H9 (cell line): ENCODE data around the gene IL3RA. TPM values are rescaled to one million over a fixed set of nuclear protein-coding genes. Genes with fewer than 3 reads are reported as not detected.

Experiments
- DNase-seq: peaks from one replicate; pipeline ENCODE4 v3.0.0-alpha.2; 2017
- H2AFZ ChIP-seq: one replicate; pipeline ENCODE4 v1.6.1; 2013; ENCODE audit warnings: mild to moderate bottlenecking, low read length, control low read depth, moderate library complexity
- H2AK5ac ChIP-seq: 2 replicates; pipeline ENCODE4 v1.6.1; 2013; ENCODE audit warnings: low read length, control low read depth, mixed read lengths; ENCODE audit not compliant: insufficient read length
- H2BK120ac ChIP-seq: one replicate; pipeline ENCODE4 v1.6.1; 2013; ENCODE audit warnings: low read depth, mild to moderate bottlenecking, low read length, control low read depth, inconsistent platforms; ENCODE audit not compliant: poor library complexity, severe bottlenecking
- H2BK12ac ChIP-seq: 2 replicates; pipeline ENCODE4 v1.6.1; 2013; ENCODE audit warnings: low read length, control low read depth, mixed read lengths, low read depth; ENCODE audit not compliant: insufficient read length
- H2BK15ac ChIP-seq: 2 replicates; pipeline ENCODE4 v1.6.1; 2013; ENCODE audit warnings: low read depth, low read length, control low read depth
- H2BK20ac ChIP-seq: one replicate; pipeline ENCODE4 v1.6.1; 2013; ENCODE audit warnings: low read depth, mild to moderate bottlenecking, low read length, control low read depth, inconsistent platforms; ENCODE audit not compliant: poor library complexity, severe bottlenecking
- H2BK5ac ChIP-seq: 2 replicates; pipeline ENCODE4 v1.6.1; 2013; ENCODE audit warnings: low read length, control low read depth, mixed read lengths; ENCODE audit not compliant: insufficient read length
- H3K14ac ChIP-seq: 2 replicates; pipeline ENCODE4 v1.6.1; 2013; ENCODE audit warnings: low read length, control low read depth; ENCODE audit not compliant: insufficient read depth
- H3K18ac ChIP-seq: 2 replicates; pipeline ENCODE4 v1.6.1; 2013; ENCODE audit warnings: low read depth, mild to moderate bottlenecking, mixed read lengths, low read length, control low read depth; ENCODE audit not compliant: insufficient read length
- H3K23ac ChIP-seq: 2 replicates; pipeline ENCODE4 v1.6.1; 2013; ENCODE audit warnings: low read length, control low read depth, mixed read lengths, low read depth; ENCODE audit not compliant: insufficient read length
- H3K23me2 ChIP-seq: 2 replicates; pipeline ENCODE4 v1.6.1; 2013; ENCODE audit warnings: low read depth, mild to moderate bottlenecking, mixed read lengths, low read length, control low read depth; ENCODE audit not compliant: insufficient read length, poor library complexity, severe bottlenecking
- H3K27ac ChIP-seq: 2 replicates; pipeline ENCODE4 v1.5.1; 2013; ENCODE audit warnings: low read length, control low read depth, mixed read lengths, low read depth; ENCODE audit not compliant: insufficient read length
- H3K27me3 ChIP-seq: 2 replicates; pipeline ENCODE4 v1.6.1; 2013; ENCODE audit warnings: low read length, control low read depth, inconsistent platforms; ENCODE audit not compliant: insufficient read depth
- H3K4ac ChIP-seq: 2 replicates; pipeline ENCODE4 v1.6.1; 2013; ENCODE audit warnings: low read depth, mild to moderate bottlenecking, control low read depth, inconsistent platforms, low read length, moderate library complexity
- H3K4me1 ChIP-seq: 2 replicates; pipeline ENCODE4 v1.6.1; 2013; ENCODE audit warnings: low read length, control low read depth, inconsistent platforms; ENCODE audit not compliant: insufficient read depth
- H3K4me2 ChIP-seq: 2 replicates; pipeline ENCODE4 v1.6.1; 2013; ENCODE audit warnings: low read length, control low read depth, mixed read lengths; ENCODE audit not compliant: insufficient read length, insufficient read depth
- H3K56ac ChIP-seq: 2 replicates; pipeline ENCODE4 v1.6.1; 2013; ENCODE audit warnings: low read depth, mild to moderate bottlenecking, mixed read lengths, low read length, control low read depth; ENCODE audit not compliant: insufficient read length
- H3K79me1 ChIP-seq: 2 replicates; pipeline ENCODE4 v1.6.1; 2013; ENCODE audit warnings: low read depth, mild to moderate bottlenecking, moderate library complexity, low read length, control low read depth, inconsistent platforms; ENCODE audit not compliant: insufficient read depth, poor library complexity, severe bottlenecking
- H3K79me2 ChIP-seq: 2 replicates; pipeline ENCODE4 v1.6.1; 2013; ENCODE audit warnings: low read length, control low read depth, inconsistent platforms; ENCODE audit not compliant: insufficient read depth
- H3K9ac ChIP-seq: 2 replicates; pipeline ENCODE4 v1.6.1; 2013; ENCODE audit warnings: low read length, control low read depth, mixed read lengths; ENCODE audit not compliant: insufficient read length; ENCODE audit errors: extremely low read depth
- H3K9me3 ChIP-seq: one replicate; pipeline ENCODE4 v1.6.1; 2013; ENCODE audit warnings: low read depth, low read length, inconsistent platforms; ENCODE audit not compliant: control insufficient read depth
- H3T11ph ChIP-seq: one replicate; pipeline ENCODE4 v1.6.1; 2013; ENCODE audit warnings: mild to moderate bottlenecking, low read length, control low read depth, inconsistent platforms
- H4K20me1 ChIP-seq: one replicate; pipeline ENCODE4 v1.6.1; 2013; ENCODE audit not compliant: control insufficient read depth, insufficient read length, insufficient read depth
- H4K5ac ChIP-seq: 2 replicates; pipeline ENCODE4 v1.6.1; 2013; ENCODE audit warnings: low read depth, mild to moderate bottlenecking, mixed read lengths, low read length, control low read depth; ENCODE audit not compliant: insufficient read length
- H4K8ac ChIP-seq: replicated peaks from 2 replicates; pipeline ENCODE4 v1.6.1; 2013; ENCODE audit warnings: low read length, control low read depth, mixed read lengths, low read depth; ENCODE audit not compliant: insufficient read length
- H4K91ac ChIP-seq: 2 replicates; pipeline ENCODE4 v1.6.1; 2013; ENCODE audit warnings: low read depth, mild to moderate bottlenecking, moderate library complexity, mixed read lengths, low read length, control low read depth; ENCODE audit not compliant: insufficient read length
- H3K27ac Mint-ChIP-seq, 3 experiments: 2 replicates in 2 of 3; 3 replicates in 1 of 3; pipeline ENCODE4 v1.8.0; 2020 to 2021; ENCODE audit warnings: mixed read lengths in 3 of 3, mild to moderate bottlenecking in 1 of 3, moderate library complexity in 1 of 3
- H3K27me3 Mint-ChIP-seq: 2 replicates; pipeline ENCODE4 v1.8.0; 2021; ENCODE audit warnings: low read depth, mild to moderate bottlenecking, moderate library complexity, mixed read lengths
- H3K36me3 Mint-ChIP-seq, 3 experiments: 2 replicates in 2 of 3; 3 replicates in 1 of 3; pipeline ENCODE4 v1.8.0; 2020 to 2021; ENCODE audit warnings: low read depth in 3 of 3, mixed read lengths in 3 of 3; ENCODE audit not compliant: insufficient read depth in 1 of 3
- H3K4me1 Mint-ChIP-seq, 2 experiments: 2 replicates each; pipeline ENCODE4 v1.8.0; 2020; ENCODE audit warnings: mixed read lengths in 2 of 2
- H3K4me3 Mint-ChIP-seq, 2 experiments: 2 replicates in 1 of 2; 3 replicates in 1 of 2; pipeline ENCODE4 v1.8.0; 2020 to 2021; ENCODE audit warnings: mild to moderate bottlenecking in 2 of 2, mixed read lengths in 2 of 2, moderate library complexity in 1 of 2
- H3K9me3 Mint-ChIP-seq, 2 experiments: 2 replicates in 1 of 2; 3 replicates in 1 of 2; pipeline ENCODE4 v1.8.0; 2020; ENCODE audit warnings: mild to moderate bottlenecking in 2 of 2, mixed read lengths in 2 of 2, moderate library complexity in 1 of 2
- CTCF ChIP-seq: fragments of 200-600 bp; sonication (generic); conservative IDR thresholded peaks from 3 replicates; pipeline ENCODE4 v1.8.0; 2021; ENCODE audit warnings: antibody characterized with exemption, mild to moderate bottlenecking
- WGBS: extraction: QIAGEN DNeasy Blood & Tissue Kit; methylation state at CpG from one replicate; pipeline ENCODE4 v1.1.7; 2013; ENCODE audit warnings: missing lambda C conversion rate, low lambda C conversion rate, mixed read lengths; ENCODE audit not compliant: insufficient read length; ENCODE audit errors: extremely low coverage; 5-methylcytosine and 5-hydroxymethylcytosine counted together
- total RNA-seq: library from RNA; stranded (reverse); gene quantifications from 2 replicates; pipeline ENCODE4 v1.2.1, GENCODE V29; 2021

Gene IL3RA
- total RNA-seq, 1 experiment from 2014 or later, result 0.24 TPM

- WGBS, result no CpG with 5 or more reads among the region's 4 CpGs
- H2AK5ac ChIP-seq, result no peak overlapping the region
- no peak overlapping the region for H2BK120ac ChIP-seq
- Mint-ChIP-seq H3K27ac (peak overlapping the region; percentile 18 to 65 (median 23); a peak in 2 of 7 replicates), H3K4me3 (no peak overlapping the region), H3K27me3 (no peaks in the 10 kb centered on the region), H3K9me3 (no peaks in the 10 kb centered on the region), H3K36me3 (peaks cover 5 to 14% (median 9%) of the 10 kb centered on the region in 3 experiments; a peak in 6 of 7 replicates), H3K4me1 (no peaks in the 10 kb centered on the region)
- H3K4ac ChIP-seq, result no peak overlapping the region
- H3K4me2 ChIP-seq, result no peak overlapping the region
- no peak overlapping the region for H3K18ac ChIP-seq
- H4K5ac ChIP-seq, result no peak overlapping the region
- no peak overlapping the region for H2BK20ac ChIP-seq
- no peak overlapping the region for H3K14ac ChIP-seq
- H3K9ac ChIP-seq, result no peak overlapping the region
- no peaks in the 10 kb centered on the region for H4K20me1 ChIP-seq
- H2BK15ac ChIP-seq, result no peak overlapping the region
- no peaks in the 10 kb centered on the region for H3K9me3 ChIP-seq
- no peak overlapping the region for H3T11ph ChIP-seq
- DNase-seq, result no peak
- H3K27ac ChIP-seq, result no peak overlapping the region
- no peak overlapping the region for H4K91ac ChIP-seq
- no peak for TF ChIP-seq CTCF
- H4K8ac ChIP-seq, result no peak overlapping the region
- H3K27me3 ChIP-seq, result no peaks in the 10 kb centered on the region
- H3K4me1 ChIP-seq, result no peaks in the 10 kb centered on the region
- no peak overlapping the region for H3K23ac ChIP-seq
- no peak overlapping the region for H3K56ac ChIP-seq
- H3K79me2 ChIP-seq, result no peaks in the 10 kb centered on the region
- H2BK12ac ChIP-seq, result no peak overlapping the region
- no peak overlapping the region for H2AFZ ChIP-seq
- no peaks in the 10 kb centered on the region for H3K23me2 ChIP-seq
- H2BK5ac ChIP-seq, result no peak overlapping the region
- H3K79me1 ChIP-seq, result no peaks in the 10 kb centered on the region
These were observed 31.8 kb downstream of the IL3RA start for GRCh38 chrX:1368385-1368698.
